Measurements from ENCODE around the gene PLCH1. TPM values are rescaled to one million over a fixed set of nuclear protein-coding genes. Genes with fewer than 3 reads are reported as not detected.

PLCH1 gene
- total RNA-seq, 1 experiment from 2014 or later, result 4.1 TPM

DNA sequence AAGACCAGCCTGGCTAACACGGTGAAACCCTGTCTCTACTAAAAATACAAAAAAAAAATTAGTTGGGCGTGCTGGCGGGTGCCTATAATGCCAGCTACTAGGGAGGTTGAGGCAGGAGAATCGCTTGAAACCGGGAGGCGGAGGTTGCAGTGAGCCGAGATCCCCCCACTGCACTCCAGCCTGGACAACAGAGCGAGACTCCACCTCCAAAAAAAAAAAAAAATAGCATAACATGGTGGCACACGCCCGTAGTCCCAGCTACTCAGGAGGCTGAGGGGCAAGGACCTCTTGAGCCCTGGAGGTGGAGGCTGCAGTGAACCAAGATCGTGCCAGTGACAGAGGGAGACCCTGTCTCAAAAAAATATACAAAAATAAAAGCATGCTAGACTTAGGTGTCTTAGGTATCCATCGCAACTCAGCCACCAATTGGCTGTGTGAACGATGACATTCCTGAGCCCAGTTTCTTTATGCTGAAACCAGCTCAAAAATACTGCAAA, 6.2 kb downstream of the PLCH1 start:
- CTCF ChIA-PET, result interaction anchor here (0.5 to 0.6 kb wide), 2 partner anchors 37 to 356 kb away, joined by 3 to 4 read pairs; no protein-coding TSS in a partner anchor
- H3K9me3 ChIP-seq (ENCODE audit: low read length), result no peaks in the 10 kb centered on the region
- 0 out of 2 replicates have a peak, but pooled peaks cover 3% of the 10 kb centered on the region for H3K79me2 ChIP-seq (ENCODE audit: low read length)
- H3K27ac ChIP-seq (ENCODE audit: low read length), result no peak overlapping the region
- DNase-seq (no peak), ATAC-seq (no peak)
- H3K4me1 ChIP-seq (ENCODE audit: insufficient read depth, low read length), result peaks cover 4% of the 10 kb centered on the region; the same call in 1 of the 2 replicates
- no peaks in the 10 kb centered on the region for H3K9me2 ChIP-seq (replicated peaks; ENCODE audit: low read length)
- H3K4me3 ChIP-seq (ENCODE audit: low read length), result no peak overlapping the region
- no peak overlapping the region for H2AFZ ChIP-seq (ENCODE audit: low read length)
- TF ChIP-seq, protein P1, sequence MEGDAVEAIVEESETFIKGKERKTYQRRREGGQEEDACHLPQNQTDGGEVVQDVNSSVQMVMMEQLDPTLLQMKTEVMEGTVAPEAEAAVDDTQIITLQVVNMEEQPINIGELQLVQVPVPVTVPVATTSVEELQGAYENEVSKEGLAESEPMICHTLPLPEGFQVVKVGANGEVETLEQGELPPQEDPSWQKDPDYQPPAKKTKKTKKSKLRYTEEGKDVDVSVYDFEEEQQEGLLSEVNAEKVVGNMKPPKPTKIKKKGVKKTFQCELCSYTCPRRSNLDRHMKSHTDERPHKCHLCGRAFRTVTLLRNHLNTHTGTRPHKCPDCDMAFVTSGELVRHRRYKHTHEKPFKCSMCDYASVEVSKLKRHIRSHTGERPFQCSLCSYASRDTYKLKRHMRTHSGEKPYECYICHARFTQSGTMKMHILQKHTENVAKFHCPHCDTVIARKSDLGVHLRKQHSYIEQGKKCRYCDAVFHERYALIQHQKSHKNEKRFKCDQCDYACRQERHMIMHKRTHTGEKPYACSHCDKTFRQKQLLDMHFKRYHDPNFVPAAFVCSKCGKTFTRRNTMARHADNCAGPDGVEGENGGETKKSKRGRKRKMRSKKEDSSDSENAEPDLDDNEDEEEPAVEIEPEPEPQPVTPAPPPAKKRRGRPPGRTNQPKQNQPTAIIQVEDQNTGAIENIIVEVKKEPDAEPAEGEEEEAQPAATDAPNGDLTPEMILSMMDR (conservative IDR thresholded peaks at IDR 0.05; ENCODE audit: low read depth, low read length), result no peak
- no peak for TF ChIP-seq EZH2 (IDR thresholded peaks at IDR 0.05; ENCODE audit: low read length, unreplicated experiment)
- no peak for TF ChIP-seq EZH2phosphoT487 (IDR thresholded peaks at IDR 0.05; ENCODE audit: borderline replicate concordance, low read length)
- no peaks in the 10 kb centered on the region for H3K27me3 ChIP-seq (ENCODE audit: low read length)
- H4K20me1 ChIP-seq (ENCODE audit: low read length), result no peaks in the 10 kb centered on the region
- H3F3A ChIP-seq (ENCODE audit: low read length, unreplicated experiment), result no peaks in the 10 kb centered on the region
- no TSS peak for BruUV-seq (replicated peaks)
- intact Hi-C loops (cut with micrococcal nuclease), result no loop called here
- POLR2A ChIA-PET (ENCODE audit: unreplicated experiment), result no interaction called here
- no peaks in the 10 kb centered on the region for H3K36me3 ChIP-seq (ENCODE audit: low read depth, low read length)
- H3K9ac ChIP-seq (ENCODE audit: low read length), result no peak overlapping the region
- H3K4me2 ChIP-seq (ENCODE audit: low read length), result no peak overlapping the region

DNA sequence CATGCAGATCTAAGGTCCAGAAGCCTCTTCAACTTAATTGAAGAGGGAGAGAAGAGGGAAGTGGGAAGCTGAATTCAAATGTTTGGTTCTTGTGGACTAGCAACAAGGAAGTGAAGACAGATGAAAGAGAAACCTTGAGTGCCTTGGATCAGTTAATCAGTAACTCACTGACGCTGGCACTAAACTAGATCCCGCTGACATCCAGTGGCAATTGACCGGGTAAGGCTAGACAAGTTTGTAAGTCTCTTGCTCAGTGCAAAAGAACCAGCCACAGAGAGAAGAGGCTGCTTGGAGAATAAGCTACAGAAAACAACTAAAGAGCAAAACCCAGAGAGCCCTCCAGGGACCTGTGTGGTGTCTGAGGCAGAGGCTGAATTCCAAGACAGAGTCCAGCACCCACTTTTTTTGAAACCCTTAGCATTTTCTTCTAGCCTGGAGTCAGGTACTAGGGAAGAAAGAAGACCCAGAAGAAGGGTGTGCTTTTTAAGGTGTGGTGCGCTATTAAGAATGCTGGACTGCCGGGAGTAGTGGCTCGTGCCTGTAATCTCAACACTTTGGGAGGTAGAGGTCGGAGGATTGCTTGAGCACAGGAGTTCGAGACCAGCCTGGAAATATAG, 6.9 kb downstream of the PLCH1 start:
- Histone ChIP-seq H3K27ac (ENCODE audit: low read length) (no peak overlapping the region), H2AFZ (ENCODE audit: low read length) (peak overlapping the region; percentile 49), H3K9me2 (replicated peaks; ENCODE audit: low read length) (no peaks in the 10 kb centered on the region), H3F3A (ENCODE audit: low read length, unreplicated experiment) (no peaks in the 10 kb centered on the region), H4K20me1 (ENCODE audit: low read length) (no peaks in the 10 kb centered on the region), H3K79me2 (ENCODE audit: low read length) (no peaks in the 10 kb centered on the region), H3K9me3 (ENCODE audit: low read length) (no peaks in the 10 kb centered on the region), H3K4me3 (ENCODE audit: low read length) (no peak overlapping the region), H3K9ac (ENCODE audit: low read length) (no peak overlapping the region), H3K27me3 (ENCODE audit: low read length) (no peaks in the 10 kb centered on the region), H3K4me2 (ENCODE audit: low read length) (peak overlapping the region; percentile 29; the same call in 1 of the 2 replicates), H3K36me3 (ENCODE audit: low read depth, low read length) (no peaks in the 10 kb centered on the region), H3K4me1 (ENCODE audit: insufficient read depth, low read length) (peaks cover 4% of the 10 kb centered on the region; the same call in 1 of the 2 replicates)
- ChIA-PET POLR2A (ENCODE audit: unreplicated experiment) (no interaction called here), CTCF (no interaction called here)
- TF ChIP-seq, protein P1 (conservative IDR thresholded peaks at IDR 0.05; ENCODE audit: low read depth, low read length), result no peak
- TF ChIP-seq EZH2phosphoT487 (IDR thresholded peaks at IDR 0.05; ENCODE audit: borderline replicate concordance, low read length) (no peak), EZH2 (IDR thresholded peaks at IDR 0.05; ENCODE audit: low read length, unreplicated experiment) (no peak)
- intact Hi-C loops (cut with micrococcal nuclease), result no loop called here
- ATAC-seq (peak; percentile 69), DNase-seq (peak; percentile 36)
- BruUV-seq (replicated peaks), result no TSS peak

DNA sequence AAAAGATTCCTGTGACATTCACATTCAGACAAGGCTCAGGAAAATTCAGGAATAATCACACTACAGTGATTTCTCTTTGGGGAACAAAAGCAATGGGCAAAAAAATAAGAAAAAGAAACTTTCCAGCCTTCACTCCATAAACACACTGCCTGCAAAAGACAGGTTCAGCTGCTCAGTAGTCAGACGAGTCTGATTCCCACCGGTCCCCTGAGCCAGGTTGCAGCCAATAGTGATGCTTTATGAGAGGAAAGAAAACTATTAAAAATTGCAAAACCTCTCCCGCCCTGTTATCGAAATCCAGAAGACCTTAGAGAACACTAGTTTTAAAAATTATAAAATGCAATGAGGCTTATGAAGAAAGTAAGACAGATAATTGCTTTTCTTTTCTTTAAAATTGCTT, 8.5 kb downstream of the PLCH1 start:
- no TSS peak for BruUV-seq (replicated peaks)
- intact Hi-C loops (cut with micrococcal nuclease), result no loop called here
- H3K4me1 ChIP-seq (ENCODE audit: insufficient read depth, low read length), result no peaks in the 10 kb centered on the region
- TF ChIP-seq EZH2phosphoT487 (IDR thresholded peaks at IDR 0.05; ENCODE audit: borderline replicate concordance, low read length), result no peak
- no peak for TF ChIP-seq EZH2 (IDR thresholded peaks at IDR 0.05; ENCODE audit: low read length, unreplicated experiment)
- TF ChIP-seq, protein P1 (conservative IDR thresholded peaks at IDR 0.05; ENCODE audit: low read depth, low read length), result no peak
- ChIA-PET POLR2A (ENCODE audit: unreplicated experiment) (no interaction called here), CTCF (no interaction called here)
- no peaks in the 10 kb centered on the region for H3F3A ChIP-seq (ENCODE audit: low read length, unreplicated experiment)
- ATAC-seq (no peak), DNase-seq (no peak)
- no peak overlapping the region for H3K4me3 ChIP-seq (ENCODE audit: low read length)
- no peaks in the 10 kb centered on the region for H3K9me3 ChIP-seq (ENCODE audit: low read length)
- no peaks in the 10 kb centered on the region for H3K36me3 ChIP-seq (ENCODE audit: low read depth, low read length)
- no peak overlapping the region for H3K9ac ChIP-seq (ENCODE audit: low read length)
- no peak overlapping the region for H2AFZ ChIP-seq (ENCODE audit: low read length)
- H3K27me3 ChIP-seq (ENCODE audit: low read length), result no peaks in the 10 kb centered on the region
- H3K27ac ChIP-seq (ENCODE audit: low read length), result no peak overlapping the region
- H3K9me2 ChIP-seq (replicated peaks; ENCODE audit: low read length), result no peaks in the 10 kb centered on the region
- H4K20me1 ChIP-seq (ENCODE audit: low read length), result no peaks in the 10 kb centered on the region
- no peak overlapping the region for H3K4me2 ChIP-seq (ENCODE audit: low read length)
- no peaks in the 10 kb centered on the region for H3K79me2 ChIP-seq (ENCODE audit: low read length)
